ENCODE results near the gene IGFN1. TPM values are rescaled to one million over a fixed set of nuclear protein-coding genes. Genes with fewer than 3 reads are reported as not detected.

IGFN1 gene
- total RNA-seq, 2 donors from 2014 or later = 2.0 to 6.7 TPM

GRCh38 chr1:201266774-201267173, 76.2 kb downstream of the IGFN1 start:
- Histone ChIP-seq H3K4me3 (no peak overlapping the region), H3K36me3 (no peaks in the 10 kb centered on the region), H3K4me1 (replicated peaks) (no peaks in the 10 kb centered on the region), H3K9me3 (no peaks in the 10 kb centered on the region), H3K27ac (peak overlapping the region in 1 of 2 donors; percentile 65), H3K27me3 (replicated peaks; ENCODE audit: insufficient read depth) (no peaks in the 10 kb centered on the region)
- peak; percentile 3 for DNase-seq (ENCODE audit: low spot score)
- intact Hi-C loops (cut with DNase I) = no loop called here
- WGBS = 43% methylated on average over 3 of the region's 3 CpGs
- peak; percentile 55 for TF ChIP-seq POLR2AphosphoS5 (IDR thresholded peaks at IDR 0.05)
- no peak for TF ChIP-seq CTCF (IDR thresholded peaks at IDR 0.05)

- WGBS = 90% methylated on average over 14 of the region's 14 CpGs
- Histone ChIP-seq H3K27ac (peak overlapping the region in 1 of 2 donors; percentile 65), H3K4me1 (replicated peaks) (no peaks in the 10 kb centered on the region), H3K4me3 (no peak overlapping the region), H3K9me3 (no peaks in the 10 kb centered on the region), H3K36me3 (no peaks in the 10 kb centered on the region), H3K27me3 (replicated peaks; ENCODE audit: insufficient read depth) (no peaks in the 10 kb centered on the region)
- DNase-seq (ENCODE audit: low spot score) = no peak
- no peak for TF ChIP-seq POLR2AphosphoS5 (IDR thresholded peaks at IDR 0.05)
- TF ChIP-seq POLR2A (IDR thresholded peaks at IDR 0.05) = no peak
- TF ChIP-seq CTCF (IDR thresholded peaks at IDR 0.05) = no peak
- intact Hi-C loops (cut with DNase I) = no loop called here
Observed at GRCh38 chr1:201267481-201268229, 77.0 kb downstream of the IGFN1 start.

- WGBS = 57% methylated on average over 12 of the region's 12 CpGs
- TF ChIP-seq CTCF (IDR thresholded peaks at IDR 0.05) = no peak
- no peak for TF ChIP-seq POLR2AphosphoS5 (IDR thresholded peaks at IDR 0.05)
- no peak for TF ChIP-seq POLR2A (IDR thresholded peaks at IDR 0.05)
- no peaks in the 10 kb centered on the region for H3K27me3 ChIP-seq (replicated peaks; ENCODE audit: insufficient read depth)
- H3K4me1 ChIP-seq (replicated peaks) = no peaks in the 10 kb centered on the region
- H3K27ac ChIP-seq = no peak overlapping the region
- DNase-seq (ENCODE audit: low spot score) = no peak
- intact Hi-C loops (cut with DNase I) = no loop called here
- no peaks in the 10 kb centered on the region for H3K9me3 ChIP-seq
- H3K4me3 ChIP-seq = no peak overlapping the region
- H3K36me3 ChIP-seq = no peaks in the 10 kb centered on the region
Observed at GRCh38 chr1:201268604-201269151, 78.1 kb downstream of the IGFN1 start.

GRCh38 chr1:201269281-201269680, 78.7 kb downstream of the IGFN1 start:
- H3K27ac ChIP-seq = no peak overlapping the region

More at GRCh38 chr1:201269281-201269680, 78.7 kb downstream of the IGFN1 start:
- Histone ChIP-seq H3K4me1 (replicated peaks) (no peaks in the 10 kb centered on the region), H3K4me3 (no peak overlapping the region), H3K9me3 (no peaks in the 10 kb centered on the region), H3K27me3 (replicated peaks; ENCODE audit: insufficient read depth) (no peaks in the 10 kb centered on the region), H3K36me3 (no peaks in the 10 kb centered on the region)
- intact Hi-C loops (cut with DNase I) = no loop called here
- 85% methylated on average over 7 of the region's 7 CpGs for WGBS
- TF ChIP-seq CTCF (IDR thresholded peaks at IDR 0.05) (no peak), POLR2A (IDR thresholded peaks at IDR 0.05) (no peak), POLR2AphosphoS5 (IDR thresholded peaks at IDR 0.05) (no peak)
- no peak for DNase-seq (ENCODE audit: low spot score)
